22Rv1 (cell line): ENCODE measurements around the gene SDC4.

Experiments used
- H3K27ac ChIP-seq: fragments of 450-650 bp; 2 replicates; pipeline ENCODE4 v1.5.1; 2017
- ZFX ChIP-seq: fragments of 450-650 bp; IDR thresholded peaks from 2 replicates; pipeline ENCODE4 v1.6.1; 2017; ENCODE audit warnings: antibody characterized with exemption, borderline replicate concordance
- TF ChIP-seq, protein P1 (sequence below): fragments of 450-650 bp; IDR thresholded peaks from 2 replicates; pipeline ENCODE4 v1.5.1; 2017; ENCODE audit warnings: mild to moderate bottlenecking

Gene SDC4

DNA sequence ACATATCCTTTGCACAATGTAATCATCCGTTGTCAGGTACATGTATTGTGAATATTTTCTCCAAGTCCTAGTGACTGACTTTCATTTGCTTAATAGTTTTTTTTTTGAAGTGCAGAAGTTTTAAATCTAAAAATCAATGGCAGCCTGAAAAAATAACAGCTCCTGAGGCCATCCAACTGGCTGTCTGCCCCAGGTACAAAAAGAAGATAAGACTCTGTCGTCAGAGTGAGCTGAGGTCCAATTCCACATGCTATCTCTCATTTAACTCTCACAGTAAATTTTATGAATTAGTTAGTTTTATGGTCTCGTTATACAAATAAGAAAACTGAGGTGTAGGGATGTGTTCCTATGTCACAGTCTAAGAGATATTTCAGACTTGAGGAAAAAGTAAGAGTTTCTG, 72.9 kb downstream of the SDC4 start:
- TF ChIP-seq, protein P1, sequence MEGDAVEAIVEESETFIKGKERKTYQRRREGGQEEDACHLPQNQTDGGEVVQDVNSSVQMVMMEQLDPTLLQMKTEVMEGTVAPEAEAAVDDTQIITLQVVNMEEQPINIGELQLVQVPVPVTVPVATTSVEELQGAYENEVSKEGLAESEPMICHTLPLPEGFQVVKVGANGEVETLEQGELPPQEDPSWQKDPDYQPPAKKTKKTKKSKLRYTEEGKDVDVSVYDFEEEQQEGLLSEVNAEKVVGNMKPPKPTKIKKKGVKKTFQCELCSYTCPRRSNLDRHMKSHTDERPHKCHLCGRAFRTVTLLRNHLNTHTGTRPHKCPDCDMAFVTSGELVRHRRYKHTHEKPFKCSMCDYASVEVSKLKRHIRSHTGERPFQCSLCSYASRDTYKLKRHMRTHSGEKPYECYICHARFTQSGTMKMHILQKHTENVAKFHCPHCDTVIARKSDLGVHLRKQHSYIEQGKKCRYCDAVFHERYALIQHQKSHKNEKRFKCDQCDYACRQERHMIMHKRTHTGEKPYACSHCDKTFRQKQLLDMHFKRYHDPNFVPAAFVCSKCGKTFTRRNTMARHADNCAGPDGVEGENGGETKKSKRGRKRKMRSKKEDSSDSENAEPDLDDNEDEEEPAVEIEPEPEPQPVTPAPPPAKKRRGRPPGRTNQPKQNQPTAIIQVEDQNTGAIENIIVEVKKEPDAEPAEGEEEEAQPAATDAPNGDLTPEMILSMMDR, result no peak
- no peak for TF ChIP-seq ZFX
- H3K27ac ChIP-seq, result no peak overlapping the region
